Sigmoid colon (tissue), 4 donors: ENCODE data around the gene RPL11.
A peak's percentile ranks its signal among the peaks of the same experiment; 100 is the strongest.

Experiments
- CTCF ChIP-seq, 4 experiments: fragments of 450-650 bp in 3 of 4; fragments of 200-600 bp in 1 of 4; IDR thresholded peaks; one replicate each; pipeline ENCODE4 v1.5.1; 2016 to 2019; ENCODE audit warnings: antibody characterized with exemption in 4 of 4, mild to moderate bottlenecking in 3 of 4, moderate library complexity in 2 of 4
- EP300 ChIP-seq, 4 donors: sonication (generic); formaldehyde crosslinking; IDR thresholded peaks; one replicate each; pipeline ENCODE4 v1.6.1; 2017; ENCODE audit warnings: antibody characterized with exemption in 4 of 4
- POLR2A ChIP-seq, 2 donors: fragments of 450-650 bp; IDR thresholded peaks; one replicate each; pipeline ENCODE4 v1.6.1; 2016; ENCODE audit warnings: antibody characterized with exemption in 2 of 2, mild to moderate bottlenecking in 2 of 2, moderate library complexity in 2 of 2
- POLR2AphosphoS5 ChIP-seq, 4 donors: sonication (generic); formaldehyde crosslinking; IDR thresholded peaks; one replicate each; pipeline ENCODE4 v1.6.1; 2017; ENCODE audit warnings: antibody characterized with exemption in 4 of 4

GRCh38 chr1:23691499-23692307 lies at the start of gene RPL11:
- TF ChIP-seq POLR2A (IDR thresholded peaks at IDR 0.05) (peak; percentile 80 to 85), CTCF (IDR thresholded peaks at IDR 0.05) (peak; percentile 66 to 87 (median 80)), POLR2AphosphoS5 (IDR thresholded peaks at IDR 0.05) (peak; percentile 93 to 97 (median 96)), EP300 (IDR thresholded peaks at IDR 0.05) (no peak)
